ENCODE results near the gene CENPVL3.
"Not testable (repeated sequence)": the region's sequence is repeated elsewhere in the genome, so short reads cannot be mapped to it uniquely, and the experiment has no call there.

DNA sequence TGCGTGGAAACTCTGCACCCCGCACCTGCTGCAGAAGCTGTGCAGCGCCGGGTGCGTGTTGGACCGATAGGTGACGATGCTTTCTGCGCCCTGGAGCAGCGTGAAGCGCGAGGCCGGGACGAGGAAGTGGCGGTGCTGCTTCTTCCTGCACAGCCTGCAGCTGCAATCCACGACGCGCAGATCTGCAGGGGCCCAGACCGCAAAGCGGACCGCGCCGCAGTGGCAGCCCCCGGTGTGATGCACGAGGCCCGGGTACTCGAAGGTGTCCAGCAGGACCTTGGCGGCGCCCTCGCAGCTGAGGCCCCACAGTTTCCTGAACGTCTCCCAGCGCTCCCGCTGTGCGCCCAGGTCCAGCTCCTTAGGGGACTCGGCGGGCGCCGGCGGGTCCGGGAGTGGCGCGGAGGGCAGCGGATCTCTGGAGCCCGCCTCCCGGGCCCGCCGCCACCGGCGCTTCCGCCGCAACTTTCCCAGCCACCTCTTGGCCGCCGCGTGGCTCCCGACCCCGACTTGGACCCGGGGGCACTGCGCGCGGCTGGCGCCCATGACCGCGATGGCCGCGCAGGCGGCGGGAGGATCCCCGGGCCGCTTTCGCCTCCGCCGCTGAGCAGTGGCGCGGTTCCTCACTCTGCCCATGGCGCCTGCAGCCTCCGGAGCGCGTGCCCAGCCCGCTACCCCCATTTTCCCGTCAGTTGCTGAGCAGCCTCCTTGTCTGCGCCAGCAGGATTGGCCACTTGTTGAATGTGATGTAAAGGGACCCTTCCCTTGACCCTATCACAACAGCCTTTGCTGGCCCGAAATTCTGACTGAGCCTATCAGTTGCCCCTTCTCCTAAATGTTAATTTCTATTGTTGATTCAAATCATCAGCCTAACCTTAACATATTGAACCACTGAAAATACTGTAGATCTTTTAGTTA lies at the start of gene CENPVL3:
- not testable (repeated sequence) for TF ChIP-seq POLR2AphosphoS5 (IDR thresholded peaks at IDR 0.05; ENCODE audit: low read depth, low read length); TAF1 (IDR thresholded peaks at IDR 0.05; ENCODE audit: borderline replicate concordance, low read depth, low read length); POLR2A (IDR thresholded peaks at IDR 0.05; ENCODE audit: low read depth, low read length)

Measured in GM12892 (cell line).